Thyroid gland (tissue), 4 donors: ENCODE data around the gene LHPP.

Experiments used
- CTCF ChIP-seq, 6 experiments: fragments of 200-600 bp in 3 of 6; fragments of 450-650 bp in 3 of 6; sonication (generic) in 3 of 6; IDR thresholded peaks; one replicate each; pipeline ENCODE4 v1.5.1; 2016 to 2019; ENCODE audit warnings: antibody characterized with exemption in 6 of 6, mild to moderate bottlenecking in 2 of 6, inconsistent platforms in 1 of 6, moderate library complexity in 1 of 6
- POLR2A ChIP-seq, 2 donors: fragments of 450-650 bp; IDR thresholded peaks; one replicate each; pipeline ENCODE4 v1.6.1; 2017; ENCODE audit warnings: antibody characterized with exemption in 2 of 2, mild to moderate bottlenecking in 2 of 2, moderate library complexity in 1 of 2

DNA sequence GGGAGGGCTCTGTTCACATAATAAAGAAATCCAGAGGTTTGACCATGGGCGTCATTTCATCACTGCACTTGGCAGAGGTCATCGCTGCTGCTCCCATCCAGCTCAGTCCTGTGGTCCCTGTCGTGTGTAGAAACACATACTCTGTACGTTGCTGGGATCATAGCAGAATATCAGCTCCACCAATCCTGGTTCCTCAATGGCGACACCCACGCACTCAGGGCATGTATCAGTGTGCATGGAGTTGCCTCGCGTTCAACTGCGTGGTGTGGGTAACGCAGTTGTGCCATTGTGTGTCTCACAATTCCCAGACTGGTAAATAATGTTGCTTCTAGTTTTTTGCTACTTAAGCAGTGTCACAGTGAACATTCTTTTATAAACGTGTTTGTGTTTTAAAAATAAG lies 111.1 kb downstream of the LHPP start:
- TF ChIP-seq CTCF (IDR thresholded peaks at IDR 0.05) (no peak), POLR2A (IDR thresholded peaks at IDR 0.05) (no peak)
